ENCODE results near the gene NDOR1. TPM values are rescaled to one million over a fixed set of nuclear protein-coding genes. Genes with fewer than 3 reads are reported as not detected.
A peak's percentile ranks its signal among the peaks of the same experiment; 100 is the strongest.

The NDOR1 gene
- polyA plus RNA-seq, 3 donors: 4.4 to 26.9 (median 5.2) TPM

DNA sequence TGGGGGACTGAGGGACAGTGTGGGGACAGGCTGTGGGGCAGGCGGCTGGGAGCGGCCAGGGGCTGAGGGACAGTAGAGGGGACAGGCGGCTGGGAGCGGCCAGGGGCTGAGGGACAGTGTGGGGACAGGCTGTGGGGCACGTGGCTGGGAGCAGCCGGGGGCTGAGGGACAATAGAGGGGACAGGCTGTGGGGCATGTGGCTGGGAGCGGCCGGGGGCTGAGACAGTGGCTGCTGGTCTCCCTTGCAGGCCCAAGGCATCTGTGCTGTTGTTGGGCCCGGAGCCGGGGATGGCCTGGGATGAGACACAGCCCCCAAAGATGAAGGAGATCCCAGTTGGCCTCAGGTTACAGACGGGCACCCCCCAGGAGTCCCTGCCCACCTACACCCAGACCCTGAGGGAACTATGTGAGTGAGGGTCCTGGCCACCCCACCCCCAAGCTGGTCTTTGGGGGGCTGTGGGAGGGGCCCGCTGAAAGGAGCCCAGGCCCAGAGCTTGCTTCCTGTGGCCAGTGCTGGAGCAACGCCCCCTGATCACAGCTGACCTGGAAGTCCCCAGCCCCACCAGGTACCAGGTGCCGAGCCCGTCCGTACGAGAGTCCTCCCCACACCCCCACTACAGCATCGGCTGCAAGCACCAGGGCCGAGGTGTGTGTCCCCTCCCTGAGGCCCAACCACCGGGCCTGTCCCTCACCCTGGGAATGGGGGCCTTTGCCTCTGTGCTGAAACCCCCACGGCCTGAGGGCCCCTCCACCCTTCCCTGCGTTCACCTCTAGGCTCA, 46.2 kb downstream of the NDOR1 start:
- Mint-ChIP-seq H3K9me3 (no peaks in the 10 kb centered on the region), H3K36me3 (peaks cover 0 to 7% of the 10 kb centered on the region in 2 donors), H3K4me3 (no peak overlapping the region), H3K27ac (no peak overlapping the region), H3K27me3 (ENCODE audit: low read depth in 3 of 3) (peaks cover 5 to 10% (median 6%) of the 10 kb centered on the region in 3 donors), H3K4me1 (peaks cover 16% of the 10 kb centered on the region)
- peaks cover 14% of the 10 kb centered on the region for H3K79me2 ChIP-seq (ENCODE audit: insufficient read depth, low read length)
- H3K27me3 ChIP-seq (ENCODE audit: control insufficient read depth in 2 of 2, insufficient read depth in 2 of 2, low read length in 2 of 2): no peaks in the 10 kb centered on the region
- intact Hi-C loops (cut with micrococcal nuclease): no loop called here
- H3K9me3 ChIP-seq (replicated peaks in 1 of 2; ENCODE audit: control insufficient read depth in 1 of 2, insufficient read depth in 1 of 2, low read length in 2 of 2): no peaks in the 10 kb centered on the region
- H3K4me2 ChIP-seq (replicated peaks; ENCODE audit: extremely low read depth, low read length, poor library complexity, severe bottlenecking): no peak overlapping the region
- DNase-seq: no peak
- TF ChIP-seq, protein P1, sequence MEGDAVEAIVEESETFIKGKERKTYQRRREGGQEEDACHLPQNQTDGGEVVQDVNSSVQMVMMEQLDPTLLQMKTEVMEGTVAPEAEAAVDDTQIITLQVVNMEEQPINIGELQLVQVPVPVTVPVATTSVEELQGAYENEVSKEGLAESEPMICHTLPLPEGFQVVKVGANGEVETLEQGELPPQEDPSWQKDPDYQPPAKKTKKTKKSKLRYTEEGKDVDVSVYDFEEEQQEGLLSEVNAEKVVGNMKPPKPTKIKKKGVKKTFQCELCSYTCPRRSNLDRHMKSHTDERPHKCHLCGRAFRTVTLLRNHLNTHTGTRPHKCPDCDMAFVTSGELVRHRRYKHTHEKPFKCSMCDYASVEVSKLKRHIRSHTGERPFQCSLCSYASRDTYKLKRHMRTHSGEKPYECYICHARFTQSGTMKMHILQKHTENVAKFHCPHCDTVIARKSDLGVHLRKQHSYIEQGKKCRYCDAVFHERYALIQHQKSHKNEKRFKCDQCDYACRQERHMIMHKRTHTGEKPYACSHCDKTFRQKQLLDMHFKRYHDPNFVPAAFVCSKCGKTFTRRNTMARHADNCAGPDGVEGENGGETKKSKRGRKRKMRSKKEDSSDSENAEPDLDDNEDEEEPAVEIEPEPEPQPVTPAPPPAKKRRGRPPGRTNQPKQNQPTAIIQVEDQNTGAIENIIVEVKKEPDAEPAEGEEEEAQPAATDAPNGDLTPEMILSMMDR (IDR thresholded peaks at IDR 0.05): no peak
- no peak overlapping the region for H3K27ac ChIP-seq (ENCODE audit: low read depth in 1 of 2, low read length in 2 of 2)
- peaks cover 1 to 3% of the 10 kb centered on the region in 2 donors for H3K36me3 ChIP-seq (replicated peaks in 1 of 2; ENCODE audit: control insufficient read depth in 1 of 2, insufficient read depth in 2 of 2, low read length in 2 of 2)
- no peak overlapping the region for H2AFZ ChIP-seq (ENCODE audit: insufficient read depth, low read depth, low read length, poor library complexity, severe bottlenecking)
- WGBS (ENCODE audit: insufficient coverage): 93% methylated on average over 7 of the region's 22 CpGs
- peaks cover 18 to 23% of the 10 kb centered on the region in 2 donors for H3K4me1 ChIP-seq (ENCODE audit: control insufficient read depth in 1 of 2, insufficient read depth in 2 of 2, low read length in 2 of 2)
- no peak overlapping the region for H3K9ac ChIP-seq (ENCODE audit: insufficient read depth, low read length, poor library complexity, severe bottlenecking)
- H4K20me1 ChIP-seq (ENCODE audit: insufficient read depth, low read length): peaks cover 14% of the 10 kb centered on the region
- no peak overlapping the region for H3K4me3 ChIP-seq (replicated peaks in 1 of 3; ENCODE audit: low read depth in 2 of 3, low read length in 3 of 3)

DNA sequence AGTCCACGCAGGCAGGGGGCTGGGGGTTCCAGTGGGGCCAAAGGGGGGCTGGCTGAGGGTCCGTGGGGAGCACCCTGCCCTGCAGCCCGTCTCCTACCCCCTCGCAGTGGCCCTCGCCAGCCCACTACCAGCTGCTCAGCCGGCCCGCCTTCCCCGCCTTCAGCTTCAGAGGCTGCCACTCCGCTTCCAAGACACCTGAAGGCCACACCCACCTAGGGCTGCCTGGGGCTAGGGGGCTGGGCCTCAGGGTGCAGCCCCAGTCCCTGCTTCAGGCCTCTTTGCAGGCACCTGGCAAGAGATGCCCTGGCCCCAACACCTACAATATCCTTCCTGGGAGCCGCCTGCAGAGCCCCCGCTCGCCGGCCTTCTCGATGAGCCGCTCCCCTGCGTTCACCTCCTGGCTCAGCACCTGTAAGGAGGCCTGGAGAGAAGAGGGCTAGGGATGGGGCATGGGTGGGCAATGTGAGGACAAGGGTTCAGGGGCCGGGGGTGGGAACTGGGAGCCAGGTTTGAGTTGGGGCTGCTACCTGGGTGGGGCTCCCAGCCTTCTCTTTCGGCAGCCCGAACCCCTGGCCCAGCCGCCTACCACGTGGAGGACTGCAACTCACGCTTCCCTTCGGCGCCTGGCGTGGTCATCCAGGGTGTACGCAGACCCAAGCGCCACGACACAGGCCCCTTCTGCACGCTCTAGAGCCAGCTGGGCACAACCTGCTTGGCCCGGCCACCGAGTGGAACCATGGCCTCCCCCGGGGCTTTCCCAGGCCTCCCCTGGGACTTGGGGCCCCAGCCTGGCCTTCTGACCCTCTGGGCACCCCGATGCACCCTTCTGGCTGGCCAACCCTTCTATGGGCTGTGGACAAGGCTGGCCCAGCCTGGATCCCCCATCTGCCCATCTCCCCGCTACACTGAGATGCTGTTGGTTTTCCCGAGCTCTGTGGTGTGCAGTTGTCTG, 47.3 kb downstream of the NDOR1 start:
- Histone ChIP-seq H4K20me1 (ENCODE audit: insufficient read depth, low read length) (peaks cover 18% of the 10 kb centered on the region), H2AFZ (ENCODE audit: insufficient read depth, low read depth, low read length, poor library complexity, severe bottlenecking) (no peak overlapping the region), H3K9ac (ENCODE audit: insufficient read depth, low read length, poor library complexity, severe bottlenecking) (no peak overlapping the region), H3K27me3 (ENCODE audit: control insufficient read depth in 2 of 2, insufficient read depth in 2 of 2, low read length in 2 of 2) (no peaks in the 10 kb centered on the region), H3K9me3 (replicated peaks in 1 of 2; ENCODE audit: control insufficient read depth in 1 of 2, insufficient read depth in 1 of 2, low read length in 2 of 2) (no peaks in the 10 kb centered on the region), H3K4me1 (ENCODE audit: control insufficient read depth in 1 of 2, insufficient read depth in 2 of 2, low read length in 2 of 2) (peaks cover 19 to 27% of the 10 kb centered on the region in 2 donors), H3K4me3 (replicated peaks in 1 of 3; ENCODE audit: low read depth in 2 of 3, low read length in 3 of 3) (no peak overlapping the region), H3K4me2 (replicated peaks; ENCODE audit: extremely low read depth, low read length, poor library complexity, severe bottlenecking) (no peak overlapping the region), H3K27ac (ENCODE audit: low read depth in 1 of 2, low read length in 2 of 2) (no peak overlapping the region), H3K79me2 (ENCODE audit: insufficient read depth, low read length) (peaks cover 19% of the 10 kb centered on the region), H3K36me3 (replicated peaks in 1 of 2; ENCODE audit: control insufficient read depth in 1 of 2, insufficient read depth in 2 of 2, low read length in 2 of 2) (peaks cover 6% of the 10 kb centered on the region in 2 donors)
- H3K27ac Mint-ChIP-seq: peak overlapping the region in 1 of 7 donors; percentile 50
- peaks cover 5 to 18% of the 10 kb centered on the region in 2 donors for H3K36me3 Mint-ChIP-seq
- TF ChIP-seq, protein P1 (IDR thresholded peaks at IDR 0.05): no peak
- no peaks in the 10 kb centered on the region for H3K9me3 Mint-ChIP-seq
- 89% methylated on average over 29 of the region's 35 CpGs for WGBS (ENCODE audit: insufficient coverage)
- intact Hi-C loops (cut with micrococcal nuclease): no loop called here
- H3K4me1 Mint-ChIP-seq: peaks cover 18% of the 10 kb centered on the region
- peaks cover 5 to 7% (median 6%) of the 10 kb centered on the region in 3 donors for H3K27me3 Mint-ChIP-seq (ENCODE audit: low read depth in 3 of 3)
- DNase-seq: no peak
- no peak overlapping the region for H3K4me3 Mint-ChIP-seq

Data from CD14-positive monocyte (primary cell).